D721Med (cell line): ENCODE data around the gene DPP10.

Experiments used
- DNase-seq: peaks from one replicate; pipeline ENCODE4 v3.0.0; 2011; ENCODE audit warnings: low spot score; ENCODE audit not compliant: insufficient read length
- FAIRE-seq: peaks from 2 replicates; lab custom pipeline; 2011; peaks lifted over from hg19 to GRCh38; lab: Jason Lieb, UNC
- TF ChIP-seq, protein P1 (sequence below): IDR thresholded peaks from 2 replicates; pipeline ENCODE4 v1.5.1; 2012; ENCODE audit warnings: mild to moderate bottlenecking, control low read depth; ENCODE audit not compliant: insufficient read depth; ENCODE audit errors: missing control alignments

The DPP10 gene

DNA sequence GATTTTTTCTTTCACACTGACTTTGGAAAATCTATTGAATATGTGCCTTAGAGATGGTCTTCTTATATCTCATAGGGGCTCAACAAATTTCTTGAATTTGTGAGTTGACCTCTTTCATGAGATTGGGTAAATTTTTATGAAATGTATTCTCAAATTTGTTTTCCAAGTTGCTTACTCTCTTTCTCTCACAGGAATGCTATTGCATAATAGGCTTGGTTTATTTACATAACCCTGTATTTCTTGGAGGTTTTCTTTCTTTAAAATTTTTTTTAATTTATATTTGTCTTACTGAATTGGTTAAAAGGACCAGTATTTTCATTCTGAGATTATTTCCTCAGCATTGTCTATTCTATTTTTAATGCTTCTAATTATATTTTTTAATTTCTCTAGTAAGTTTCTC, 917.1 kb downstream of the DPP10 start:
- TF ChIP-seq, protein P1, sequence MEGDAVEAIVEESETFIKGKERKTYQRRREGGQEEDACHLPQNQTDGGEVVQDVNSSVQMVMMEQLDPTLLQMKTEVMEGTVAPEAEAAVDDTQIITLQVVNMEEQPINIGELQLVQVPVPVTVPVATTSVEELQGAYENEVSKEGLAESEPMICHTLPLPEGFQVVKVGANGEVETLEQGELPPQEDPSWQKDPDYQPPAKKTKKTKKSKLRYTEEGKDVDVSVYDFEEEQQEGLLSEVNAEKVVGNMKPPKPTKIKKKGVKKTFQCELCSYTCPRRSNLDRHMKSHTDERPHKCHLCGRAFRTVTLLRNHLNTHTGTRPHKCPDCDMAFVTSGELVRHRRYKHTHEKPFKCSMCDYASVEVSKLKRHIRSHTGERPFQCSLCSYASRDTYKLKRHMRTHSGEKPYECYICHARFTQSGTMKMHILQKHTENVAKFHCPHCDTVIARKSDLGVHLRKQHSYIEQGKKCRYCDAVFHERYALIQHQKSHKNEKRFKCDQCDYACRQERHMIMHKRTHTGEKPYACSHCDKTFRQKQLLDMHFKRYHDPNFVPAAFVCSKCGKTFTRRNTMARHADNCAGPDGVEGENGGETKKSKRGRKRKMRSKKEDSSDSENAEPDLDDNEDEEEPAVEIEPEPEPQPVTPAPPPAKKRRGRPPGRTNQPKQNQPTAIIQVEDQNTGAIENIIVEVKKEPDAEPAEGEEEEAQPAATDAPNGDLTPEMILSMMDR, result no peak
- FAIRE-seq, result no peak
- DNase-seq, result no peak

DNA sequence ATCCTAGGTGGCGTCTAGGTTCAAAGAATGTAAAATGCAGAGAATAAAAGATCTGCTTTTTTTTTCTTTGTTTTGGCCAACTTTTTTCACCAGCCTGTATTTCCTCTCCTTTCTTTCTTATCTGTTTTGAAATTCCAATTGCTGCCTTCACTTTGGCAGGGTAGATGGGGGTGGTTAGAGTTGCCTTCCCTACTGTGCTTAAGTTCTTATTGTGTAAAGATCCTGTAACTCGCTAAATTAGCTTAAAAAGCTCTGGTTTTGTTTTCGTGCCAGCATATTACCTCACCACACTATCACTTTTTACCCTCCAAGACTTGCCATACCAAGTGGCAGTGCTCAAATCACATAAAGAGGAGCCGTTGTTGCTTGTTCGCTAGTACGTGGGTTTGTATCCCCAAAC, 921.7 kb downstream of the DPP10 start:
- no peak for DNase-seq
- no peak for FAIRE-seq
- TF ChIP-seq, protein P1, result no peak

DNA sequence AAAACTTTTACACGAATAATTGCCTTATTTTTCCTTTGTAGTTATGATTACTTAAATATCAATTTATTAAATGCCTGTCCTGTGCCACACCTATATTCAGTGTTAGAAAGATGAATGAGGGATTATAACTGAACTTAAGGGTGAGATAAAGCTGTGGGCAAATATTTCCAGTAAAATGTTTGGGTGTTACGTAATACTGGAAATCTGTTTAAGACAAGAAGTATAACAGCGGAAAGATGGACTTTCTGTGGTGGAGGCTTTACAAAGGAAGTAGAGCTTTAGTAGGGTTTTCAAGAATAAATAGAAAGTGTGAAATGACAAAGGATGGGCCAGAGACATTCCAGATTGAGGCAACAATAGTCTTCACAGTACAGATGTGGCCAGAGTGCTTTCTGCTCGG, 927.0 kb downstream of the DPP10 start:
- FAIRE-seq, result no peak
- TF ChIP-seq, protein P1, result no peak
- DNase-seq, result no peak

DNA sequence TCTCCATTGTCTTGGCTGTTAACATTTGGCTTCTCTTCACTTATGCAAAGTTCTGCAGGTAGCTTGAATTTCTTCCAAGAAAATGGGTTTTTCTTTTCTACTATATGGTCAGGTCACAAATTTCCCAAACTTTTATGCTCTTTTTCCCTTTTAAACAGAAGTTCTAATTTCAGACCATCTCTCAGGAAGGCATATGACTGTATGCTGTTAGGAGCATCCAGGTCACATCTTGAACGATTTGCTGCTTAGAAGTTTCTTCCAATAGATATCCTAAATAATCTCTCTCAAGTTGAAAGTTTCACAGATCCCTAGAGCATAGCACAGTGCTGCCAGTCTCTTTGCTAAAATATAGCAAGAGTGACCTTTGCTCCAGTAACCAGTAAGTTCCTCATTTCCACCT, 932.5 kb downstream of the DPP10 start:
- no peak for FAIRE-seq
- TF ChIP-seq, protein P1, result no peak
- DNase-seq, result no peak

DNA sequence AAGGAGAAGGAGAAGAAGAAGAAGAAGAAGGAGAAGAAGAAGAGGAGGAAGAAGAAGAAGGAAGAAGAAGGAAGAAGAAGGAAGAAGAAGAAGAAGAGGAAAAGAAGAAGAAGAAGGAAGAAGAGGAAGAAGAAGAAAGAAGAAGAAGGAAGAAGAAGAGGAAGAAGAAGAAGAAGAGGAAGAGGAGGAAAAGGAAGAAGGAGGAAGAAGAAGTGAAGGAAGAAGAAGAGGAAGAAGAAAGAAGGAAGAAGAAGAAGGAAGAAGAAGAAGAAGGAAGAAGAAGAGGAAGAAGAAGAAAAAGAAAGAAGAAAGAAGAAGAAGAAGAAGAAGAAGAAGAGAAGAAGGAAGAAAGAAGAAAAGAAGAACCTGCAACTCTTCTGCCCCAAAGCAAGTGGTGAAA, 942.0 kb downstream of the DPP10 start:
- no peak for FAIRE-seq

DNA sequence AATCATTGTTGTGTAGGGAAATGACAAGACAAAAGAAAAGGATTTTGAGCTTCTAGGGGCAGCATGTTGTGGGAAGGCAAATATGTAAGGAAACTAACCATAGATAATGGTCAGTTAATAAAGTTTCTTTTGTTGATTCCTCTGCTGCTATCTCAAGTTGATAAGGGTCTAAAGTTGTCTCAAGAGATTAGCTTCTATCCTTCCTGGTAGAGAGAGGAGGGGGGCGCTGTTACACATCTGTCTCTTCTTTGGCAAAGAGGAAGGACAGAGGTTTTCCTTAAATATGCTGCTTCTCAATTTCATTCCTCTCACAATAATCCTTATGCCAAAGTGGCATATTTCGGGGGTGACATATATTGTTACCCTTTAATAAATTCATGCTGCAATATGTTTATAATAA, 944.0 kb downstream of the DPP10 start:
- no peak for DNase-seq
- no peak for FAIRE-seq

More for the DNA sequence above, 942.0 kb downstream of the DPP10 start:
- TF ChIP-seq, protein P1, result no peak
- no peak for DNase-seq

DNA sequence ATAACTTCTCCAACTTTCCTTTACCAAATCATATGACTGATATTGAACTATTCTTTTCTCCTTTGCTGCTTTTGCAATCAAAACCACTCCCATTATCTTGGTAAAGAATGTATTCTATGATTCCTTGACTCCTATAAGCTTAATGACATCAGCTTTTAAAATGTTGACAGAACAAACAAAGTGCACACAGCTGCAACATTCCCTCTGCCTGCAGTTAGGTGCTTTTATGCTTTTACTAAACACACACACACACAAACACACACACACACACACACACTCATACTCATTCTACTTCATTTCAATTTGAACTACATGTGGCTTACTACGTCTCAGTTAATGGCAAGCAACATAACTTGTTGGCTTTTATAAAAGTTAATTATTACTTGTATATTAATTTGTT, 946.6 kb downstream of the DPP10 start:
- no peak for FAIRE-seq
- TF ChIP-seq, protein P1, result no peak
- DNase-seq, result no peak

More for the DNA sequence above, 944.0 kb downstream of the DPP10 start:
- TF ChIP-seq, protein P1, result no peak
